LNCaP clone FGC (cell line): Measurements from ENCODE around the gene KATNIP.

Source experiments
- DNase-seq: peaks from one replicate; pipeline ENCODE4 v3.0.0-alpha.2; 2011; ENCODE audit warnings: low read depth
- H3K4me3 ChIP-seq: 2 replicates; pipeline ENCODE4 v1.5.1; 2011; ENCODE audit warnings: mild to moderate bottlenecking, low read depth, low read length, control low read depth
- CTCF ChIP-seq: IDR thresholded peaks from 2 replicates; pipeline ENCODE4 v1.5.1; 2012; ENCODE audit warnings: mild to moderate bottlenecking; ENCODE audit not compliant: control insufficient read depth, insufficient read depth; ENCODE audit errors: extremely low read depth

The KATNIP gene

GRCh38 chr16:27571433-27572326 is 21.7 kb downstream of the KATNIP start:
- DNase-seq = no peak
- H3K4me3 ChIP-seq = no peak overlapping the region
- TF ChIP-seq CTCF = no peak

GRCh38 chr16:27572711-27573110 is 22.8 kb downstream of the KATNIP start:
- no peak for DNase-seq
- no peak overlapping the region for H3K4me3 ChIP-seq
- no peak for TF ChIP-seq CTCF

- no peak for TF ChIP-seq CTCF
- H3K4me3 ChIP-seq = no peak overlapping the region
- no peak for DNase-seq
Measured at GRCh38 chr16:27576729-27577128, 26.8 kb downstream of the KATNIP start.

GRCh38 chr16:27579087-27579980 is 29.4 kb downstream of the KATNIP start:
- no peak for DNase-seq
- no peak for TF ChIP-seq CTCF
- H3K4me3 ChIP-seq = no peak overlapping the region

GRCh38 chr16:27582883-27583282 is 32.9 kb downstream of the KATNIP start:
- no peak overlapping the region for H3K4me3 ChIP-seq
- DNase-seq = peak; percentile 50
- TF ChIP-seq CTCF = no peak

GRCh38 chr16:27583634-27584033 is 33.7 kb downstream of the KATNIP start:
- no peak for TF ChIP-seq CTCF
- H3K4me3 ChIP-seq = no peak overlapping the region
- DNase-seq = no peak
